Gastrocnemius medialis (tissue), 4 donors: ENCODE results near the gene TXLNG.

Source experiments
- POLR2A ChIP-seq, 2 donors: fragments of 450-650 bp; IDR thresholded peaks; one replicate each; pipeline ENCODE4 v1.6.1; 2017; ENCODE audit warnings: antibody characterized with exemption in 2 of 2, mild to moderate bottlenecking in 2 of 2, moderate library complexity in 2 of 2
- TF ChIP-seq, protein P1 (sequence below), 5 experiments: fragments of 450-650 bp in 3 of 5; fragments of 200-600 bp in 2 of 5; sonication (generic) in 2 of 5; IDR thresholded peaks in 4 of 5; conservative IDR thresholded peaks in 1 of 5; 1 replicate in 4 of 5; 2 replicates in 1 of 5; pipeline ENCODE4 v1.5.1; 2016 to 2019; ENCODE audit warnings: antibody characterized with exemption in 5 of 5, mild to moderate bottlenecking in 3 of 5, moderate library complexity in 3 of 5

DNA sequence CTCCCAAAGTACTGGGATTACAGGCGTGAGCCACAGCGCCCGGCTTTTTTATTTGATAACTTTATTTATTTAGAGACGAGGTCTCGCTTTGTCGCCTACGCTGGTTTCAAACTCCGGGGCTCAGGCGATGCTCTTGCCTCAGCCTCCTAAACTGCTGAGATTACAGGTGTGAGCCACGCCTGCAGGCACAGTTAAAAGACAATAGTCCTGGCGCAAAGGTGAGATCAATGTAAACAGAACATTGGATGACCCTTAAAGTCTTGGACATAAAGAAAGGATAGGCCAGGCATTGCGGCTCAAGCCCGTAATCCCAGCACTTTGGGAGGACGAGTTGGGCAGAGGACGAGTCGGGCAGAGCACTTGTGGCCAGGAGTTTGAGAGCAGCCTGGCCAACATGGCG is 2.8 kb upstream of the TXLNG start:
- TF ChIP-seq, protein P1, sequence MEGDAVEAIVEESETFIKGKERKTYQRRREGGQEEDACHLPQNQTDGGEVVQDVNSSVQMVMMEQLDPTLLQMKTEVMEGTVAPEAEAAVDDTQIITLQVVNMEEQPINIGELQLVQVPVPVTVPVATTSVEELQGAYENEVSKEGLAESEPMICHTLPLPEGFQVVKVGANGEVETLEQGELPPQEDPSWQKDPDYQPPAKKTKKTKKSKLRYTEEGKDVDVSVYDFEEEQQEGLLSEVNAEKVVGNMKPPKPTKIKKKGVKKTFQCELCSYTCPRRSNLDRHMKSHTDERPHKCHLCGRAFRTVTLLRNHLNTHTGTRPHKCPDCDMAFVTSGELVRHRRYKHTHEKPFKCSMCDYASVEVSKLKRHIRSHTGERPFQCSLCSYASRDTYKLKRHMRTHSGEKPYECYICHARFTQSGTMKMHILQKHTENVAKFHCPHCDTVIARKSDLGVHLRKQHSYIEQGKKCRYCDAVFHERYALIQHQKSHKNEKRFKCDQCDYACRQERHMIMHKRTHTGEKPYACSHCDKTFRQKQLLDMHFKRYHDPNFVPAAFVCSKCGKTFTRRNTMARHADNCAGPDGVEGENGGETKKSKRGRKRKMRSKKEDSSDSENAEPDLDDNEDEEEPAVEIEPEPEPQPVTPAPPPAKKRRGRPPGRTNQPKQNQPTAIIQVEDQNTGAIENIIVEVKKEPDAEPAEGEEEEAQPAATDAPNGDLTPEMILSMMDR (IDR thresholded peaks at IDR 0.05 in 4 of 5, conservative IDR thresholded peaks at IDR 0.05 in 1 of 5): no peak
- TF ChIP-seq POLR2A (IDR thresholded peaks at IDR 0.05): no peak
